Frontal cortex (tissue), 4 donors: ENCODE data around the gene FOXK1. TPM values are rescaled to one million over a fixed set of nuclear protein-coding genes. Genes with fewer than 3 reads are reported as not detected.

ENCODE experiments used
- DNase-seq, 2 donors: peaks; one replicate each; pipeline ENCODE4 v3.0.0; 2012; ENCODE audit warnings: low spot score in 2 of 2
- FAIRE-seq: peaks from 2 replicates; lab custom pipeline; 2012; peaks lifted over from hg19 to GRCh38; lab: Jason Lieb, UNC
- total RNA-seq: library from RNA; depleted of rRNA; stranded (reverse); fragments of >200 nt; gene quantifications from one replicate; pipeline ENCODE4 v1.2.3, GENCODE V29; 2014
- donor health status: control.
- donor health status: control.
- donor health status: control.

Gene FOXK1
- total RNA-seq, 1 donor from 2014 or later = 17.5 TPM

DNA sequence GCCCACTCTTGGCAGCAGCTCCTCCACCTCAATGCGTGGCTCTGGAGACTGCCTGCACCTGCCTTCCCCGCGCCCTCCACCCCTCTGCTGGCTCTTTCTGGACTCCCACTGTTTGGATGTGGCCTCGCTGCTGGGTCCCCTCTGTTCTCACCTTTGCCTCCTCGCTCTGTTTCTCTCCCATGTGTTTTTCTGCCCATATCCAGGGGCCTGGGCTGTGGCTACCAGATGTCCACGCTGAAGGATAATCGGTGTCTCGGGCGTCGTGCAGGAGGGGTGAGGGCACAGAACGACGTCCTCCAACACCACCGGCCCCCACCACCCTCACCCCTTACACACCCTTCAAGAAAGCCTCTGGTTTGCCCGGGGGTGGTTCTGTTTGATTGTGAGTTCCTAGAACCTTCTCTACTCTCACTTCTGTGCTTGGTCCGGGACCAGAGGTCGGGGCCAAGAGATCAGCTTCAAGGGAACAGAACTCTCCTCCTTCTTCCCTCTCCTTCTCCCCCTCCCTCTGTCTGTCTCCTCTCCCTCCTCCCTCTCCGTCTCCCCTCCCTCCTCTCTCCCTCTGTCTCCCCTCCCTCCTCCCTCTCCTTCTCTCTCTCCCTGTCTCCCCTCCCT lies 125.0 kb downstream of the FOXK1 start:
- DNase-seq = no peak
- no peak for FAIRE-seq

DNA sequence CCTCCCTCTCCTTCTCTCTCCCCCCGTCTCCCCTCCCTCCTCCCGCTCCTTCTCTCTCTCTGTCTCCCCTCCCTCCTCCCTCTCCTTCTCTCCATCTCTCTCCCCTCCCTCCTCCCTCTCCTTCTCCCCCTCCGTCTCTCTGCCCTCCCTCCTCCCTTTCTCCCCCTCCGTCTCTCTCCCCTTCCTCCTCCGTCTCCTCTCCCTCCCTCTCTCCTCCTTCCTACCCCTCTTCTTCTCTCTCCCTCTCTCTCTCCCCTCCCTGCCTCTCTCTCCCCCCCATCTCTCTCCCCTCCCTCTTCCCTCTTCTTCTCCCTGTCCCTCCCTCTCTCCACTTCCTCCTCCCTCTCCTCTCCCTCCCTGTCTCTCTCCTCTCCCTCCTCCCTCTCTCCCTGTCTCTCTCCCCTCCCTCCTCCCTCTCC lies 125.5 kb downstream of the FOXK1 start:
- FAIRE-seq = no peak
- DNase-seq = no peak

DNA sequence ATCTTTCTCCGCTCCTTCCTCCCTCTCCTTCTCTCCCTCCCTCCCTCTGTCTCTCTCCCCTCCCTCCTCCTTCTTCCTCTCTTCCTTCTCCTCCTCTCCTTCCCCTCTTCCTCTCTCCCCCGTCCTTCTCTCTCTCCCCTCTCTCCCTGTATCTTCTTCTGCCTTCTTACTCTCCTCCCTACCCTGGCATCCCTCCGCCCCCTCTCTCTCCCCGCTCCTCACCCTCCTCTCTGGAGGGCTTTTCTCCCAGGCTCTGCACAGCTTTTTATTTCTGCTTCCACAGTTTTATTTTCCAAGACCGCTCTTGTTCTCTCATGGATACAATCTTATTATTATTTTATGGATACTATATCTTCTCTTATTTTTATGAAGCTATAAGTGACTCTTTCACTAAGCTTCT lies 125.9 kb downstream of the FOXK1 start:
- FAIRE-seq (no peak), DNase-seq (no peak)

DNA sequence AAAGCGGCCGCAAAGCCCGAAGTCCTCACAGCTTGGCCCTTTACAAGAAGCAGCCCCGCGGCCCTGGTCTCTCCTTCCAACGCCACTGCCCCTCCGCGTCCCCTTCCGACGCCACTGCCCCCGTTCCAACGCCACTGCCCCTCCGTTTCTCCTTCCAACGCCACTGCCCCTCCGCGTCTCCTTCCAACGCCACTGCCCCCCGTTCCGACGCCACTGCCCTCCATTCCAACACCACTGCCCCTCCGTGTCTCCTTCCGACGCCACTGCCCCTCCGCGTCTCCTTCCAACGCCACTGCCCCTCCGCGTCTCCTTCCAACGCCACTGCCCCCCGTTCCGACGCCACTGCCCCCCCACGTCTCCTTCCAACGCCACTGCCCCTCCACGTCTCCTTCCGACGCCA lies 126.5 kb downstream of the FOXK1 start:
- DNase-seq (no peak), FAIRE-seq (no peak)

DNA sequence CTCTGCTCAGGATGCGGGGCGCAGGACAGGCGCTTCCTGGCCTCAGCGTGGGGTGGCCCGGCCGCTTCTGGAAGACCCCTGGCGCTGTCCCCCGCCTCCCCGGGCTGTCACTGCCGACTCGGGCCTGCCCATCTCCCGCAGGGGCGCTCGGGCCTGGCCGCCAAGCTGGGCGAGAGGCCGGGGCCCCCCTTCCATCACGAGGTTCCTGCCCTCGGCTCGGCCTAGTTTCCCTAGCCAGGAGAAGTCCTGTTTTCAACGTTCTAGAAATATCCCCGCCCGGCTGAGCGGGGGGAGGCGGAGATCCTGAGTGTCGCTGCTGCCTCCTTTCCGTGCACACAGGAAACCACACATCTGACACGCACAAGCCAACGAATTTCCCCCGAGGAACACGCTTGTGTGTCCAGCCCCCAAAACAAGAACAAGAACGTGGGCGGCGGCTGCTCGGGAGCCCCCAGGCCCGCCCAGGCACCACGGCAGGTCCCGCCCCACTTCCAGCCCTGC lies 127.0 kb downstream of the FOXK1 start:
- DNase-seq = no peak

DNA sequence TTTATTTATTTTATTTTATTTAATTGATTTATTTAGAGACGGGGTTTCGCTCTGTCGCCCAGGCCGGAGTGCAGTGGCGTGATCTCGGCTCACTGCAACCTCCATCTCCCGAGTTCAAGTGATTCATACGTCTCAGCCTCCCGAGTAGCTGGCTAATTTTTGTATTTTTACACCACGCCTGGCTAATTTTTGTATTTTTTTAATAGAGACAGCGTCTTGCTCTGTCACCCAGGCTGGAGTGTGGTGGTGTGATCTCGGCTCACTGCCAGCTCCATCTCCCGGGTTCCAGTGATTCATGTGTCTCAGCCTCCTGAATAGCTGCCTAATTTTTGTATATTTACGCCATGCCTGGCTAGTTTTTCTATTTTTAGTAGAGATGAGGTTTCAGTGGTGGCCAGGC lies 127.6 kb downstream of the FOXK1 start:
- DNase-seq (no peak), FAIRE-seq (no peak)

More for the DNA sequence above, 127.0 kb downstream of the FOXK1 start:
- FAIRE-seq = no peak

DNA sequence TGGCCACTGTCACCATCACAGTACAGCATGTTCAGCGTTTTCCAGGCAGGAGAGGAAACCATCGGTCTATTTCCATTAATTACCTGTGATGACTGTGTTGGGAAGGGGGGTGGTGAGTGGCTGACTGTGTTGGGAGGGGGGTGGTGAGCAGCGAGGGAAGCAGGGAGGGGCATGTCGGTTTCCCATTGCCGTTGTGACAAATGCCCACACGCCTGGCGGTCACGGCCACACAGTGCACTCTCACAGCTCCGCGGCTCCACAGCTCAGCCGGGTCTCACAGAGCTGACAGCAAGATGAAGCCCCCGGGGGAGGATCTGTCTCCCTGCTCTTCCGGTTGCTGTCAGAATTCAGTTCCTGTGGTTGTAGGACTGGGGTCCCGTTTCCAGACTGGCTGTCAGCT lies 132.3 kb downstream of the FOXK1 start:
- no peak for DNase-seq
- FAIRE-seq = no peak

DNA sequence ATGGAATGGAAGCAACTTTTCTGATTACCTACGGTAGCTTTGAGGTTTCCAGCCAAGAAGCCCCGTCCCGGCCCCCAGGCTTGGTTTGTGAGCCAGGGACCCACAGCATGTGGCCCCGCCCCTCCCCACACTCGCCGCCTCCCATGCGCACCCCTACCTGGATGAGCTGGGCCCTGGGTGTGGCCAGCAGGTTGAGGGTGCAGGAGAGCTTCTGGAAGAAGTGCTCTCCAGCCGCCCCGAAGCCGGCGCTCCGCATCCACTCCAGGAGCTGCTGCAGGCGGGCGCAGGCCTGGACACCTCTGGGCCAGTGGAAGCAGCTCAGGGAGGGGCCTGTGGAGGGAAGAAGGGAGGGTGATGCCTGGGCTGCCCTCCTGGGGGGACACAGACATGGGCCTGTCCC lies 133.0 kb downstream of the FOXK1 start:
- DNase-seq (no peak), FAIRE-seq (no peak)

DNA sequence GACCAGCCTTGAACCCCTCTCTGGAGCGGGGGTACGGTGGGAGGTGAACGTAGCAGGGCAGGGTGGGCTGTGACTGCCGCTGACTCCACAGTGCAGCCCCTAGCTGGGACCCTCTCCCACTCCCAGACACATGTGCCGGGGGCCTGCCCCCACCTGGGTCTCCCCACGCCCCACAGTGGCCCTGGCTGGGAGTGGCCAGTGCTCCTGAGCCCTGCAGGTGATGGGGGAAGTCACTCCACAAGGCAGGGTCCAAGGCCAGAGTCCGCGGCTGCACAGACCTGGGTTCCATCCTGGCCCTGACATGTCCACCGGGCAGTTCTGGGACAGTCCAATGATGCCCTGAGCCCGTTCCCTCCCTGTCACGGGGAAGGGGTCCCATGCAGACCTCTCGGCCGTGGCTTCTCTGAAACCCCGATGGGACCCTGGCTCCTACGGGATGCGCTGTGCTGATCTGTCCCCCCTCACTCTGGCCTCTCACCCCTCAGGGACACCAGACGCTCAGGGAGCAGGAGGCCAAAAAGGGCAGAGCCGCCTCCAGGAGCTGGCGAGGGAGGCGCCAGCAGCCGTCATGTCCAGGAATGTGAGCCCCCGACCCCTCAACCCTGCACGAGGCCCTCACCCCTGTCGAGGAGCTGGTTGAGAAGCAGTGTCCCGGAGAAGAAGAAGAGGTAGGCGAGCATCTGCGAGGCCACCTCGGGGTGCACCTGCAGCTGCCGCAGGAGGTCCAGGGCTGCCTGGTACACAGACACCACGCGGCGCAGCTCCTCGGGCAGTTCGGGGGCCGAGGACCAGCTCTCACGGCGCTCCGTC lies 133.7 kb downstream of the FOXK1 start:
- FAIRE-seq (no peak), DNase-seq (no peak)

DNA sequence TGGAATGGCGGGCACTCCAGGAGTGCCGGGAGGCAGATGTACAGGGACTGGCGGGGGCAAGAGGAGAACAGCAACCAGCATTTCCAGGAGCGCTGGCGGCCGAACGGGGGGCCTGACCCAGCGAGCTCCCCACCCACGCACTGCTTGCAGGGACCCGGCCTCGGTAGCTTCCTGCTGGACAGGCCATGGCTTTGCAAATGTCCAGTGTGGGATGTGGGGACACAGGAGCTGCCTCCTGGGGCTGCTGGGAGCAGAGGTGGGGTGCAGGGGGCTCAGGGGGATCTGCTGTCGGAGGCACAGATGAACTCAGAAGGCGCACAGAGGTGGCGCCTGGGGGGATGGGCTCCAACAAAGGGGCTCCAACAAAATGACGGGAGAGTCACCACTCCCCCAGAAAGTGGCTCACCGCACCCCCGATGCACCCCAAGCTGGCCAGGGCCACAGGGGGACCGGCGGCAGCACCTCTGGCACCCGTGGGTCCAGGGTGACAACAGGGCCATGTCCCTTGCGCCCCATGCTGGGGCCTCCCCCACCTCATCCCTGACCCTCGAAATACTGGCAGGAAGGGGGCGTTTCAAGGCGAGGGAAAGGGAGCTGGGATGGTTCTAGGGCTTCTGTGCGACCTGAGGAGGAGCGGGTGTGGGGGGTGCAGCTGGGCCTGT lies 134.5 kb downstream of the FOXK1 start:
- no peak for DNase-seq
- no peak for FAIRE-seq

DNA sequence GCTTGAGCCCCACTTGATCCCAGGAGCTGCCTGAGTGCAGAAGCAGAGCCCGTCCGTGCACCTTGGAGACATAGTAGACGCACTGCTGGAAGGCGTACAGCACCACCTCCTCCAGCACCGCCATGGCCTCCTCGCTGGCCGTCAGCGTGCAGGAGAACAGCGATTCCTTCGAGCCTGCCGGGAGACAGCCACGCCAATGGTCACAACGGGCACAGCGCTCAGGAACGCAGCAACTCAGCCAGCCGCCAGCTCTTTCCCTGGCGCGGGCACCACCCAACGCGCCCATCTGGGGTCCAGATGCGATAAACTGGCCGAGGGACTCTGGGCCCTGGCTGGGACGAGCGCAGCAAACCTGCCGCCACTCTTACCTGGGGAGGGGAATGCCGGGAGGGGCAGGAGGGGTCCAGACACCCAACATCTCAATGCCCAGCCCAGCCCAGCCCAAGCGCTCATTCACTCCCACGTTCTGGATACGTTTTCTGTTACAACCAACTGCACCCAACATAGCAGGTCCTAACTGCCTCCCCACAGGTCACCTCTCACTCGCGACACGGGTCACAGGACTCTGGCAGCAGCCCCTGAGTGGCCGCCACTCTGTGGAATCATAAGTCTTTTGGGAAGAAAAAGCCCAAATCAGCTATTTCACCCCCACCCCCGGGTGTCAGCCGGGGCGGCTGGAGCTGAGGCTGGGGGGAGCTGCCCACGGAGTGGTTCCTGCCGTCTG lies 135.2 kb downstream of the FOXK1 start:
- no peak for DNase-seq
- no peak for FAIRE-seq

DNA sequence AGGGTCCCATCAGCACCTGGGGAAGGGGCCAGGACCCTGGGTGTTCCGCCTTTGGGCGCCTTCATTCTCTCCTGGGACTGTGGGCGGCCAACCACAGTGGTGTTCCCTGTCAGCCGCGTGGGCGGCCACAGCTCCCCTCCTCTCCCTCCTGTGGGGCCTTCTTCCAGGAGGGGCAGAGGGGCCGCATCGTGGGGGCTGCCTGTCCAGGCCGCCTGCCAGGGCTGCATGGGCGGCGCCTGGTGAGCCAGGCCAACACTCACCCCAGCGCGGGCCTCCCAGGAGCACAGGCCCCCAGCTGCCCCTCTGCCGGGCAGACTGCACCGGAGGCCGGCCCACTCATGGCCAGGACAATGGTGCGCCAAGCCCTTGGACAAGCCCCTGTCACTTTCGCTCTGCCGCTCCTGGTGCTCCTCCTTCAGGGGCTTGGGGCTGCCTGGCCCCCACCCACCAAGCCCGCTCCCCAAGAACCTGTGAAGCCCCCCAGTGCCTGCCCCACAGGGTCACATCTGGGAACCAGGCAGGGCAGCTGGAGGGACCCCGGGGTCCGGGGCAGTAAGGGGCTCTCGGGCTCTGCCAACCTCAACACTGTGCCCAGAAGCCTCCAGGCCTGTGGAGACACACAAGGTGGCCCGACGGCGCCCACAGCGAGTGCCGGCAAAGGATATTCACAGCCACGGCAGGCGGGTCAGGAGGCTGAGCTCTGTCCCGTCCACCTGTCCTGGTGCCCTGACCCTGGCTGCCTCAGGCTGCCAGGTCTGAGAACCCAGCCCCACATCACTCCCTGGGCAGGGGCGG lies 136.1 kb downstream of the FOXK1 start:
- DNase-seq = no peak

DNA sequence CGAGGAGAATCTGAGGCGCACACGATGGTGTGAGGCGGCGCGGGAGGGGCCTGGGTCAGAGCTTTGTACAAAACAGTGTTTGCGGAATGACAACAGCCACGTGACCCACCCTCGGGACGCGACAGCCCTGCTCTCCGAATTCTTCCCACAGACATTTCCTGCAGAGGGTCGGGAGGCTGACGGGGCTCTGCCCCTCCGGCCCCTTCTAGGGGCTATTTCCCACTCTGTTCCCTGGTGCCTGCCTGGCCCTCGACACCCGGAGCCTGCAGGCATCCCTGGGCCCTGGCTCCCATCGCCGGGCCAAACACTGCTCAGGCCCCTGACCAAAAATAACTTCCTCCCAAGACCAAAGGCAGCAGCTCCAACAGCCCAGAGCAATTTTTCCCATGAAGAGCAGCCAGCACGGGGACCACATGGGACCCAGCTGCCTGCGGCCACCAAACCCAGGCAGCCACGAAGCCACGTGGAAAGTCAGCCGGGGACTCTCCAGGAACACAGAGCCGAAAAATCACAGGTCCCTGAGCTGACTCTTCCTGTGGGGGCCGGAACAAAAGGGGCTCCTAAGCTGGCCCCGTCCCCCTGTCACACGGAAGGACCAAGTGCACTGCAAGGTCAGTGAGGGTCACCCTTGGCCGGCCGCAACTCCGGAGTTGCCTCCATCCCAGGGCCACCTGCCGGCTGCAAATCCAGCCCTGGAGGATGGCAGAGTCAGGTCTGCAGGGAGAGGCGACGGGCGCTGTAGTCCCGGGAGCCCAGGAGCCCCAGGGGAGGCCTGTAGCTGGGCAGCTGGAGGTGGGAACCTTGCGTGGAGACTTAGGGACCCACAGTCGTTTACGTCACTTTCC lies 137.7 kb downstream of the FOXK1 start:
- FAIRE-seq (no peak), DNase-seq (no peak)

More for the DNA sequence above, 136.1 kb downstream of the FOXK1 start:
- no peak for FAIRE-seq

DNA sequence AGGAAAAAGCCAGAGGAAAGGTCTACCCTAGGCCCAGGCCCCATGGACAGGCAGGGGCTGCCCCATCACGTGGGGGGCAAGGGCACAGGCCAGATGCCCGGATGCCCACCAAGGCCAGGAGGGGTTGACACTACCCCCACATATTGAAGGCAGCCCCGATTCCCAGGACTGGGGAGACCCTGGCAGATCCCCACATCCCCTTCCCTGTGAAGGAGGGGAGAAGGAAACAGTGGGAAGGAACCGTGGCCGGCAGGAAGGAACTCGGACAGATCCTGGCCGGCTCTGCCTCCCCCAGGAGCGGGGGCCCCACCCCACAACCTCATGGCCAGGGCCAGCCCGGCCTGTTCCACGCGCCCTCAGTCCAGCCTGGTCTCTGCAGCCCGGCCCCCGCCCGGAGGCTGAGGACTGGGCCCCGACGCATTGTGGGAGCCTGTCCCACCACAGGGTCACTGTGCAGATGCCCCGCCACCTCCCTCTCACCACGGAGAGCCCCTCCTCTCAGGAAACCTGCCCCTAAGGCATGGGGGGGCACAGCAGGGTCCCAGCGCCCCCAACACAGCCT lies 138.4 kb downstream of the FOXK1 start:
- DNase-seq (no peak), FAIRE-seq (no peak)
